K562 (cell line): Measurements from ENCODE around the gene DLST.

Experiments
- CHCHD3 ChIP-seq: fragments of 250-450 bp; sonication (Bioruptor Pico); IDR thresholded peaks from 2 replicates; pipeline ENCODE4 v2.1.2; 2022; ENCODE audit warnings: mild to moderate bottlenecking
- EZH2 ChIP-seq: IDR thresholded peaks from 2 replicates; pipeline ENCODE4 v1.6.1; 2012; ENCODE audit warnings: low read depth, mild to moderate bottlenecking, inconsistent platforms, low read length, borderline replicate concordance
- RBM25 ChIP-seq: fragments of 200-400 bp; formaldehyde crosslinking; IDR thresholded peaks from 2 replicates; pipeline ENCODE4 v1.6.1; 2018; ENCODE audit warnings: low read length, low read depth, moderate library complexity; ENCODE audit not compliant: severe bottlenecking
- SIN3B ChIP-seq: fragments of 450-650 bp; IDR thresholded peaks from 2 replicates; pipeline ENCODE4 v1.6.1; 2017; ENCODE audit warnings: low read depth, mild to moderate bottlenecking, moderate library complexity
- STAT5A ChIP-seq: IDR thresholded peaks from 2 replicates; pipeline ENCODE4 v1.6.1; 2012; ENCODE audit warnings: low read length, inconsistent platforms, borderline replicate concordance
- TCF7L2 ChIP-seq: fragments of 150-350 bp; IDR thresholded peaks from 2 replicates; pipeline ENCODE4 v1.6.1; 2016; ENCODE audit warnings: low read depth, mild to moderate bottlenecking, low read length, moderate library complexity
- TF ChIP-seq, protein P1 (sequence below), 3 experiments: IDR thresholded peaks in 2 of 3; conservative IDR thresholded peaks in 1 of 3; 2 replicates each; pipeline ENCODE4 v1.5.1; 2011 to 2012; ENCODE audit warnings: low read length in 3 of 3, mild to moderate bottlenecking in 3 of 3, control low read depth in 2 of 3, improper control_type of control experiment in 1 of 3, inconsistent platforms in 1 of 3, low read depth in 1 of 3, mixed read lengths in 1 of 3, moderate library complexity in 1 of 3; ENCODE audit not compliant: insufficient read depth in 2 of 3

DNA sequence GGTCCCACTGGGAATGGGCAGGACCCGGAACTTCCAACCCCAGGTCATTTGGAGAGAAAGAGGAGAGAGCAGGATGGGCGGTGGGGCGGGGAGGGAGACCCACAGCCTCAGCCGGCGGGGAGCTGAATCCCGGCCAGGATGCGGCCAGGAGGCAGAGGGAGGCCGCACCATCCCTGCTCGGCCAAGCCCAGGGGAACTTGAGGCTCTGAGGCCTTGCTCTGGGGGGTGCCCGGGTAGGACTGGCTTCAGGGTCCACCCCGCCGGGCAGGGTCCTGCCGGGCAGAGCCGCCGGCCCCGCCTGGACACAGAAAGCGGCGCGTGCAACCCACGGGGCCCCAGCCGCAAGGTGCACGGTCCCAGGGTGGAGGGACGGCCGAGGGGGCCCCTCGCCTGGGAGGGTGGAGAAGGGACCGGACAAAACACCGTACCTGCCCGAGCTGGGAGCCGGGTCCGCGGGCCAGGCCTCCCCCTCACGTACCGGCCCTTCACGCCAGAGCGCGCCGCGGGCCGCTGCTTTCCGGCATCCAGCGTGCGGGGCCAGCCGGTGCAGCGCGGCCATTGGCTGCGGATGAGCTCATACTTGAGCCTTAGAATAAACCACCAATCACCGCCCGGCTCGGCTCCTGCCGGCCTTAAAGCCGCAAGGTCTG lies 41.2 kb downstream of the DLST start, which contains the start of gene RPS6KL1:
- no peak for TF ChIP-seq TCF7L2
- peak; percentile 45 for TF ChIP-seq RBM25
- TF ChIP-seq STAT5A = no peak
- TF ChIP-seq CHCHD3 (CRISPR knock-in tag) = no peak
- TF ChIP-seq EZH2 = no peak
- TF ChIP-seq, protein P1, sequence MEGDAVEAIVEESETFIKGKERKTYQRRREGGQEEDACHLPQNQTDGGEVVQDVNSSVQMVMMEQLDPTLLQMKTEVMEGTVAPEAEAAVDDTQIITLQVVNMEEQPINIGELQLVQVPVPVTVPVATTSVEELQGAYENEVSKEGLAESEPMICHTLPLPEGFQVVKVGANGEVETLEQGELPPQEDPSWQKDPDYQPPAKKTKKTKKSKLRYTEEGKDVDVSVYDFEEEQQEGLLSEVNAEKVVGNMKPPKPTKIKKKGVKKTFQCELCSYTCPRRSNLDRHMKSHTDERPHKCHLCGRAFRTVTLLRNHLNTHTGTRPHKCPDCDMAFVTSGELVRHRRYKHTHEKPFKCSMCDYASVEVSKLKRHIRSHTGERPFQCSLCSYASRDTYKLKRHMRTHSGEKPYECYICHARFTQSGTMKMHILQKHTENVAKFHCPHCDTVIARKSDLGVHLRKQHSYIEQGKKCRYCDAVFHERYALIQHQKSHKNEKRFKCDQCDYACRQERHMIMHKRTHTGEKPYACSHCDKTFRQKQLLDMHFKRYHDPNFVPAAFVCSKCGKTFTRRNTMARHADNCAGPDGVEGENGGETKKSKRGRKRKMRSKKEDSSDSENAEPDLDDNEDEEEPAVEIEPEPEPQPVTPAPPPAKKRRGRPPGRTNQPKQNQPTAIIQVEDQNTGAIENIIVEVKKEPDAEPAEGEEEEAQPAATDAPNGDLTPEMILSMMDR (IDR thresholded peaks at IDR 0.05 in 2 of 3, conservative IDR thresholded peaks at IDR 0.05 in 1 of 3; ENCODE audit: insufficient read depth in 2 of 3, low read depth in 1 of 3, low read length in 3 of 3) = no peak
- TF ChIP-seq SIN3B = no peak
